B cell (primary cell): ENCODE data around the gene UBAP1L. TPM values are rescaled to one million over a fixed set of nuclear protein-coding genes. Genes with fewer than 3 reads are reported as not detected.

Source experiments
- ATAC-seq: fragments of 200-7000 bp; cut with Tn5 transposase; one replicate; pipeline ENCODE4 v1.10.0; 2021; ENCODE audit warnings: low read depth, mild to moderate bottlenecking, moderate number of reproducible peaks, moderate library complexity
- CTCF ChIA-PET: fragments of 350-600 bp; sonication (Branson Sonifier 250); formaldehyde crosslinking; loops from one replicate; lab custom pipeline; 2021; ENCODE audit warnings: antibody characterized with exemption, inconsistent platforms; lab: Charles Lee
- POLR2A ChIA-PET: fragments of 350-600 bp; sonication (Branson Sonifier 250); formaldehyde crosslinking; loops from one replicate; lab custom pipeline; 2021; ENCODE audit warnings: antibody characterized with exemption; lab: Charles Lee
- DNase-seq: peaks from one replicate; pipeline ENCODE4 v3.0.0; 2013
- H2AFZ ChIP-seq: 2 replicates; pipeline ENCODE4 v1.6.1; 2012; ENCODE audit warnings: mild to moderate bottlenecking, low read depth, low read length; ENCODE audit not compliant: insufficient read depth, poor library complexity, severe bottlenecking
- H3K27ac ChIP-seq, 2 donors: 1 replicate in 1 of 2; 2 replicates in 1 of 2; pipeline ENCODE4 v1.5.1; 2012 to 2013; ENCODE audit warnings: low read length in 2 of 2, mild to moderate bottlenecking in 2 of 2, moderate library complexity in 1 of 2
- H3K27me3 ChIP-seq, 4 experiments: fragments of 200-600 bp in 1 of 4; sonication (generic) in 1 of 4; replicated peaks in 1 of 4; 1 replicate in 2 of 4; 2 replicates in 2 of 4; pipeline versions ENCODE4 v1.6.1 to v1.7.0; 2013 to 2016; ENCODE audit warnings: low read length in 3 of 4, mild to moderate bottlenecking in 2 of 4, mixed read lengths in 1 of 4, moderate library complexity in 1 of 4; ENCODE audit not compliant: insufficient read depth in 4 of 4, control insufficient read depth in 3 of 4; ENCODE audit errors: control extremely low read depth in 1 of 4
- H3K36me3 ChIP-seq, 2 experiments: replicated peaks in 1 of 2; 1 replicate in 1 of 2; 2 replicates in 1 of 2; pipeline versions ENCODE4 v1.6.1 to v1.7.1; 2013; ENCODE audit warnings: low read length in 1 of 2; ENCODE audit not compliant: insufficient read depth in 2 of 2, control insufficient read depth in 1 of 2; ENCODE audit errors: control extremely low read depth in 1 of 2, extremely low read depth in 1 of 2
- H3K4me1 ChIP-seq, 2 donors: fragments of 200-600 bp in 1 of 2; sonication (generic) in 1 of 2; 1 replicate in 1 of 2; 2 replicates in 1 of 2; pipeline versions ENCODE4 v1.5.1 to v1.6.1; 2013 to 2017; ENCODE audit warnings: low read length in 2 of 2; ENCODE audit not compliant: control insufficient read depth in 2 of 2, insufficient read depth in 2 of 2
- H3K4me2 ChIP-seq: replicated peaks from 2 replicates; pipeline ENCODE3; 2012; ENCODE audit warnings: mild to moderate bottlenecking, low read depth, low read length; ENCODE audit not compliant: poor library complexity, severe bottlenecking
- H3K4me3 ChIP-seq, 5 experiments: fragments of 200-600 bp in 1 of 5; sonication (generic) in 1 of 5; 1 replicate in 3 of 5; 2 replicates in 2 of 5; pipeline versions ENCODE4 v1.5.1 to v1.7.0; 2011 to 2016; ENCODE audit warnings: low read length in 4 of 5, mild to moderate bottlenecking in 4 of 5, low read depth in 2 of 5, control low read depth in 1 of 5, moderate library complexity in 1 of 5; ENCODE audit not compliant: insufficient read depth in 1 of 5; ENCODE audit errors: control extremely low read depth in 1 of 5, extremely low read depth in 1 of 5
- H3K79me2 ChIP-seq: fragments of 200-600 bp; sonication (generic); one replicate; pipeline ENCODE4 v1.6.0; 2016; ENCODE audit warnings: low read length; ENCODE audit not compliant: control insufficient read depth, insufficient read depth
- H3K9ac ChIP-seq: fragments of 200-600 bp; sonication (generic); 2 replicates; pipeline ENCODE4 v1.6.1; 2017; ENCODE audit warnings: mild to moderate bottlenecking, low read length, moderate library complexity
- H3K9me3 ChIP-seq, 3 donors: one replicate each; pipeline versions ENCODE4 v1.6.1 to v1.7.1; 2013; ENCODE audit warnings: low read length in 2 of 3; ENCODE audit not compliant: control insufficient read depth in 2 of 3, insufficient read depth in 1 of 3; ENCODE audit errors: control extremely low read depth in 1 of 3
- H4K20me1 ChIP-seq: 2 replicates; pipeline ENCODE4 v1.6.0; 2012; ENCODE audit warnings: mild to moderate bottlenecking, low read length; ENCODE audit not compliant: insufficient read depth, control insufficient read depth, poor library complexity, severe bottlenecking
- H3K27ac Mint-ChIP-seq: one replicate; pipeline ENCODE4 v1.8.0; 2021; ENCODE audit warnings: mixed read lengths
- H3K27me3 Mint-ChIP-seq: one replicate; pipeline ENCODE4 v1.8.0; 2021; ENCODE audit warnings: mixed read lengths
- H3K4me1 Mint-ChIP-seq: one replicate; pipeline ENCODE4 v1.8.0; 2021; ENCODE audit warnings: mixed read lengths
- H3K4me3 Mint-ChIP-seq: one replicate; pipeline ENCODE4 v1.8.0; 2021; ENCODE audit warnings: mixed read lengths
- H3K9me3 Mint-ChIP-seq: one replicate; pipeline ENCODE4 v1.8.0; 2022; ENCODE audit warnings: mixed read lengths; ENCODE audit not compliant: insufficient read depth
- EZH2 ChIP-seq: IDR thresholded peaks from 2 replicates; pipeline ENCODE4 v1.6.1; 2012; ENCODE audit warnings: borderline replicate concordance, low read depth, mild to moderate bottlenecking, moderate library complexity, low read length; ENCODE audit not compliant: insufficient read depth, poor library complexity, severe bottlenecking
- WGBS: methylation state at CpG from one replicate; pipeline ENCODE4 v1.1.5; 2013; ENCODE audit warnings: missing lambda C conversion rate; ENCODE audit not compliant: insufficient coverage; 5-methylcytosine and 5-hydroxymethylcytosine counted together
- intact Hi-C: fragments of 100-400 bp; cut with micrococcal nuclease; formaldehyde crosslinking; loops from one replicate; pipeline ENCODE4 v1.10.0; 2022
- polyA plus RNA-seq: library from polyadenylated mRNA; depleted of rRNA; stranded (reverse); fragments of >200 nt; gene quantifications from 2 replicates; pipeline ENCODE4 v1.2.3, GENCODE V29; 2012
- total RNA-seq, 2 donors: library from RNA; stranded (reverse); fragments of 120-200 nt in 1 of 2; gene quantifications; 1 replicate in 1 of 2; 2 replicates in 1 of 2; pipeline versions ENCODE4 v1.2.3 to v1.2.4, GENCODE V29; 2013 to 2022
- TF ChIP-seq, protein P1 (sequence below): fragments of 200-600 bp; IDR thresholded peaks from one replicate; pipeline ENCODE4 v1.8.0; 2022; ENCODE audit warnings: antibody characterized with exemption, mild to moderate bottlenecking

Gene UBAP1L
- total and polyA plus RNA-seq, 2 donors (not counting 1 experiment from before 2014, with no cell fraction given), result 8.5 to 18.4 TPM

- intact Hi-C loops, result loop anchor here (1.0 to 5.0 kb wide), 6 partner anchors 52 to 1364 kb away; partner anchors contain the start of genes CLPX, MTFMT, RNU5A-1 and RNU5B-1
- POLR2A ChIA-PET, result interaction anchor here (0.9 to 1.5 kb wide), 2 partner anchors 51 to 152 kb away, joined by 3 read pairs; partner anchors contain the start of gene CLPX
Observed at GRCh38 chr15:65133548-65134200, 18.7 kb upstream of the UBAP1L start, which contains the start of gene PDCD7. Gene PDCD7 (minus strand): TSS chr15:65133808. CDS start chr15:65133781, 27 bp downstream.

More at GRCh38 chr15:65133548-65134200, 18.7 kb upstream of the UBAP1L start, which contains the start of gene PDCD7:
- Histone ChIP-seq H4K20me1 (peaks cover 24% of the 10 kb centered on the region), H3K27ac (peak within 1 kb of the TSS; percentile 53 to 88), H3K9ac (peak within 1 kb of the TSS; percentile 80), H3K9me3 (peaks cover 0 to 5% (median 5%) of the 10 kb centered on the region in 3 donors), H2AFZ (peak within 1 kb of the TSS; percentile 91), H3K79me2 (peaks cover 40% of the 10 kb centered on the region), H3K4me3 (peak within 1 kb of the TSS; percentile 55 to 90 (median 67)), H3K27me3 (no peaks in the 10 kb centered on the region), H3K4me1 (peaks cover 13 to 19% of the 10 kb centered on the region in 2 donors), H3K4me2 (peak within 1 kb of the TSS; percentile 86), H3K36me3 (peaks cover 4 to 17% of the 10 kb centered on the region in 2 experiments)
- ATAC-seq (peak; percentile 93), DNase-seq (peak; percentile 92)
- TF ChIP-seq EZH2, result no peak
- TF ChIP-seq, protein P1, sequence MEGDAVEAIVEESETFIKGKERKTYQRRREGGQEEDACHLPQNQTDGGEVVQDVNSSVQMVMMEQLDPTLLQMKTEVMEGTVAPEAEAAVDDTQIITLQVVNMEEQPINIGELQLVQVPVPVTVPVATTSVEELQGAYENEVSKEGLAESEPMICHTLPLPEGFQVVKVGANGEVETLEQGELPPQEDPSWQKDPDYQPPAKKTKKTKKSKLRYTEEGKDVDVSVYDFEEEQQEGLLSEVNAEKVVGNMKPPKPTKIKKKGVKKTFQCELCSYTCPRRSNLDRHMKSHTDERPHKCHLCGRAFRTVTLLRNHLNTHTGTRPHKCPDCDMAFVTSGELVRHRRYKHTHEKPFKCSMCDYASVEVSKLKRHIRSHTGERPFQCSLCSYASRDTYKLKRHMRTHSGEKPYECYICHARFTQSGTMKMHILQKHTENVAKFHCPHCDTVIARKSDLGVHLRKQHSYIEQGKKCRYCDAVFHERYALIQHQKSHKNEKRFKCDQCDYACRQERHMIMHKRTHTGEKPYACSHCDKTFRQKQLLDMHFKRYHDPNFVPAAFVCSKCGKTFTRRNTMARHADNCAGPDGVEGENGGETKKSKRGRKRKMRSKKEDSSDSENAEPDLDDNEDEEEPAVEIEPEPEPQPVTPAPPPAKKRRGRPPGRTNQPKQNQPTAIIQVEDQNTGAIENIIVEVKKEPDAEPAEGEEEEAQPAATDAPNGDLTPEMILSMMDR, result no peak
- peaks cover 2% of the 10 kb centered on the region for H3K9me3 Mint-ChIP-seq
- H3K27ac Mint-ChIP-seq, result peak within 1 kb of the TSS; percentile 95
- WGBS, result under 1% methylated on average over 40 of the region's 45 CpGs
- H3K4me3 Mint-ChIP-seq, result peak within 1 kb of the TSS; percentile 93
- peaks cover 28% of the 10 kb centered on the region for H3K4me1 Mint-ChIP-seq
- CTCF ChIA-PET, result no interaction called here
- H3K27me3 Mint-ChIP-seq, result no peaks in the 10 kb centered on the region
